HCT116 (cell line): ENCODE measurements around the gene PPP1R12B.

ENCODE experiments used
- CEBPB ChIP-seq: IDR thresholded peaks from 2 replicates; pipeline ENCODE4 v1.6.1; 2012; ENCODE audit warnings: low read depth
- CTCF ChIP-seq, 3 experiments: fragments of 200-600 bp in 1 of 3; sonication (generic) in 1 of 3; IDR thresholded peaks in 2 of 3; conservative IDR thresholded peaks in 1 of 3; 2 replicates each; pipeline ENCODE4 v1.5.1; 2012 to 2017; ENCODE audit warnings: low read depth in 2 of 3, low read length in 2 of 3, antibody characterized with exemption in 1 of 3, borderline replicate concordance in 1 of 3, control low read depth in 1 of 3, mild to moderate bottlenecking in 1 of 3, mixed read lengths in 1 of 3, mixed run types in 1 of 3, moderate library complexity in 1 of 3; ENCODE audit not compliant: insufficient read depth in 1 of 3
- EGR1 ChIP-seq: IDR thresholded peaks from 2 replicates; pipeline ENCODE4 v1.6.1; 2012; ENCODE audit warnings: low read depth
- ELF1 ChIP-seq: IDR thresholded peaks from 2 replicates; pipeline ENCODE4 v1.6.1; 2012; ENCODE audit warnings: low read depth, borderline replicate concordance
- EZH2 ChIP-seq: fragments of 200-600 bp; sonication (generic); IDR thresholded peaks from 2 replicates; pipeline ENCODE4 v1.6.1; 2017; ENCODE audit warnings: antibody characterized with exemption, mixed run types
- EZH2phosphoT487 ChIP-seq: fragments of 200-600 bp; IDR thresholded peaks from 2 replicates; pipeline ENCODE4 v1.6.1; 2018; ENCODE audit warnings: antibody characterized with exemption, borderline replicate concordance
- POLR2A ChIP-seq: IDR thresholded peaks from 2 replicates; pipeline ENCODE4 v1.7.0; 2011; ENCODE audit warnings: borderline replicate concordance; ENCODE audit not compliant: insufficient read depth, insufficient read length; ENCODE audit errors: extremely low read depth
- POLR2AphosphoS5 ChIP-seq: IDR thresholded peaks from 2 replicates; pipeline ENCODE4 v1.6.1; 2011; ENCODE audit warnings: mild to moderate bottlenecking, low read depth, low read length, moderate library complexity
- RAD21 ChIP-seq: IDR thresholded peaks from 2 replicates; pipeline ENCODE4 v1.6.1; 2012; ENCODE audit warnings: low read depth, mild to moderate bottlenecking
- SP1 ChIP-seq: IDR thresholded peaks from 2 replicates; pipeline ENCODE4 v1.6.1; 2012; ENCODE audit warnings: low read depth
- SRF ChIP-seq: IDR thresholded peaks from 2 replicates; pipeline ENCODE4 v1.6.1; 2012; ENCODE audit warnings: low read depth
- ZBTB33 ChIP-seq: IDR thresholded peaks from 2 replicates; pipeline ENCODE4 v1.6.1; 2011; ENCODE audit warnings: mild to moderate bottlenecking, low read length, moderate library complexity; ENCODE audit not compliant: insufficient replicate concordance; ENCODE audit errors: extremely low read depth
- TF ChIP-seq, protein P1 (sequence below): IDR thresholded peaks from 2 replicates; pipeline ENCODE4 v1.6.1; 2012; ENCODE audit warnings: low read depth

DNA sequence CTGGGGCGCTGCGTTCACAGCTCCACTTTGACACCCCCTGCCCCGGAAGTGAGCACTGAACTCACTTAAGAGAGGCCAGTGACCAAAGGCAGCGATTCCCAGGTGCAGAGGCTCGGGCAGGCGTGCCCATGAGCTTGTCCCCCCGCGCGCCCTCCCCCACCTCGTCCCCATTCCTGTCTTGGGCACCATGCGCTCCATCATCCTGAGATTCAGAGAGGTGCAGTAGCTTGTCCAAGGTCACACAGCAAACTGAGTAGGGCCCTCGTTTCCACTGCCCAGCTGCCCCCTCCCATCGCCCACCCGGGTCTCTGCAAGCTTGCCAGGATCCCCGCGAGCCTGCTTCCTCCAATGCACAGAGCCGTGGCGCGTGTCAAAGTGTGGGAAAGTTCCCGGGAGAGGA, 293.7 kb downstream of the PPP1R12B start:
- TF ChIP-seq SRF: no peak
- no peak for TF ChIP-seq POLR2A
- no peak for TF ChIP-seq CTCF (IDR thresholded peaks at IDR 0.05 in 2 of 3, conservative IDR thresholded peaks at IDR 0.05 in 1 of 3; ENCODE audit: borderline replicate concordance in 1 of 3, insufficient read depth in 1 of 3, low read depth in 2 of 3, low read length in 2 of 3)
- TF ChIP-seq RAD21: no peak
- TF ChIP-seq SP1: no peak
- TF ChIP-seq, protein P1, sequence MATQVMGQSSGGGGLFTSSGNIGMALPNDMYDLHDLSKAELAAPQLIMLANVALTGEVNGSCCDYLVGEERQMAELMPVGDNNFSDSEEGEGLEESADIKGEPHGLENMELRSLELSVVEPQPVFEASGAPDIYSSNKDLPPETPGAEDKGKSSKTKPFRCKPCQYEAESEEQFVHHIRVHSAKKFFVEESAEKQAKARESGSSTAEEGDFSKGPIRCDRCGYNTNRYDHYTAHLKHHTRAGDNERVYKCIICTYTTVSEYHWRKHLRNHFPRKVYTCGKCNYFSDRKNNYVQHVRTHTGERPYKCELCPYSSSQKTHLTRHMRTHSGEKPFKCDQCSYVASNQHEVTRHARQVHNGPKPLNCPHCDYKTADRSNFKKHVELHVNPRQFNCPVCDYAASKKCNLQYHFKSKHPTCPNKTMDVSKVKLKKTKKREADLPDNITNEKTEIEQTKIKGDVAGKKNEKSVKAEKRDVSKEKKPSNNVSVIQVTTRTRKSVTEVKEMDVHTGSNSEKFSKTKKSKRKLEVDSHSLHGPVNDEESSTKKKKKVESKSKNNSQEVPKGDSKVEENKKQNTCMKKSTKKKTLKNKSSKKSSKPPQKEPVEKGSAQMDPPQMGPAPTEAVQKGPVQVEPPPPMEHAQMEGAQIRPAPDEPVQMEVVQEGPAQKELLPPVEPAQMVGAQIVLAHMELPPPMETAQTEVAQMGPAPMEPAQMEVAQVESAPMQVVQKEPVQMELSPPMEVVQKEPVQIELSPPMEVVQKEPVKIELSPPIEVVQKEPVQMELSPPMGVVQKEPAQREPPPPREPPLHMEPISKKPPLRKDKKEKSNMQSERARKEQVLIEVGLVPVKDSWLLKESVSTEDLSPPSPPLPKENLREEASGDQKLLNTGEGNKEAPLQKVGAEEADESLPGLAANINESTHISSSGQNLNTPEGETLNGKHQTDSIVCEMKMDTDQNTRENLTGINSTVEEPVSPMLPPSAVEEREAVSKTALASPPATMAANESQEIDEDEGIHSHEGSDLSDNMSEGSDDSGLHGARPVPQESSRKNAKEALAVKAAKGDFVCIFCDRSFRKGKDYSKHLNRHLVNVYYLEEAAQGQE: no peak
- no peak for TF ChIP-seq EGR1
- TF ChIP-seq EZH2: no peak
- no peak for TF ChIP-seq EZH2phosphoT487
- TF ChIP-seq CEBPB: no peak
- no peak for TF ChIP-seq POLR2AphosphoS5
- no peak for TF ChIP-seq ELF1
- no peak for TF ChIP-seq ZBTB33
